Tibial nerve (tissue), 4 donors: ENCODE results near the gene RAP1GAP.

Experiments used
- CTCF ChIP-seq, 5 experiments: fragments of 200-600 bp in 3 of 5; fragments of 450-650 bp in 2 of 5; sonication (generic) in 3 of 5; IDR thresholded peaks; one replicate each; pipeline ENCODE4 v1.5.1; 2016 to 2019; ENCODE audit warnings: antibody characterized with exemption in 5 of 5, mild to moderate bottlenecking in 3 of 5, moderate library complexity in 2 of 5
- EP300 ChIP-seq, 2 donors: sonication (generic); formaldehyde crosslinking; IDR thresholded peaks; one replicate each; pipeline ENCODE4 v1.6.1; 2017; ENCODE audit warnings: antibody characterized with exemption in 2 of 2, mild to moderate bottlenecking in 1 of 2
- POLR2A ChIP-seq, 2 donors: fragments of 450-650 bp; IDR thresholded peaks; one replicate each; pipeline ENCODE4 v1.6.1; 2017; ENCODE audit warnings: antibody characterized with exemption in 2 of 2, mild to moderate bottlenecking in 2 of 2, moderate library complexity in 2 of 2

DNA sequence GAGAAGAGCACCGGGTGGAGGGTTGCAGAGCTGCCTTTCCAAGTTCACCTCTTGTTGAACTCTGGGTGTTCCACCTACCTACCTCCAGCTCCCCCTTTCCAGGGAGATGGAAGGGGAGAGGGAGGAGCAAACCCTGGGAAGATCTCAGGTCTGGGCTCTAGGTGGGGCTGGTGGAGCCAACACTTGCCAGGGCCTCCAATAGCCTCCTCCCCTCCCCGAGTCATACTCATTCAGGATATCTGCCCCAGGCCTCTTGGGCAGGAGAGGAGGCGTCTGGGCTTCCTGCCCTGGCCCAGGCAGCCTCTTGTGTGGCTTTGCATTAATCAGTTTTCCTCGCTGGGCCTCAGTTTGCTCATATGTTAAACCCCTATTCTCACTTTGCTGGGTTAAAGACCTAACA lies 13.4 kb downstream of the RAP1GAP start:
- TF ChIP-seq CTCF (IDR thresholded peaks at IDR 0.05), result no peak
- TF ChIP-seq POLR2A (IDR thresholded peaks at IDR 0.05), result no peak
- no peak for TF ChIP-seq EP300 (IDR thresholded peaks at IDR 0.05)
